ENCODE results near the gene ASNSD1.

- no peak for TF ChIP-seq POLR2A (IDR thresholded peaks at IDR 0.05)
- no peak for TF ChIP-seq CTCF (IDR thresholded peaks at IDR 0.05)
- no peak for TF ChIP-seq POLR2AphosphoS5 (IDR thresholded peaks at IDR 0.05)
These were observed 12.6 kb downstream of the ASNSD1 start for GRCh38 chr2:189673661-189674373.

Measured in sigmoid colon (tissue), 4 donors.